Psoas muscle (tissue), 8 donors: ENCODE data around the gene MRAS. TPM values are rescaled to one million over a fixed set of nuclear protein-coding genes. Genes with fewer than 3 reads are reported as not detected.

Experiments used
- ATAC-seq, 4 donors: fragments of 200-7000 bp; cut with Tn5 transposase; one replicate each; pipeline ENCODE4 v1.9.1; 2020; ENCODE audit warnings: moderate library complexity in 3 of 4, mild to moderate bottlenecking in 2 of 4
- DNase-seq, 2 donors: peaks; one replicate each; pipeline ENCODE4 v3.0.0-alpha.2; 2020
- H3K27ac ChIP-seq: fragments of 200-600 bp; one replicate; pipeline ENCODE4 v1.8.0; 2022
- H3K27me3 ChIP-seq, 3 donors: fragments of 200-600 bp in 1 of 3; one replicate each; pipeline versions ENCODE4 v1.6.1 to v1.8.0; 2013 to 2022; ENCODE audit warnings: low read length in 2 of 3, mild to moderate bottlenecking in 2 of 3, moderate library complexity in 1 of 3; ENCODE audit not compliant: insufficient read depth in 3 of 3
- H3K36me3 ChIP-seq, 2 donors: fragments of 200-600 bp in 1 of 2; one replicate each; pipeline versions ENCODE4 v1.6.1 to v1.8.0; 2013 to 2022; ENCODE audit warnings: low read depth in 1 of 2, mild to moderate bottlenecking in 1 of 2, moderate library complexity in 1 of 2; ENCODE audit not compliant: insufficient read depth in 1 of 2
- H3K4me1 ChIP-seq: fragments of 200-600 bp; one replicate; pipeline ENCODE4 v1.8.0; 2022
- H3K4me3 ChIP-seq: fragments of 200-600 bp; one replicate; pipeline ENCODE4 v1.8.0; 2022; ENCODE audit warnings: mild to moderate bottlenecking
- H3K9me3 ChIP-seq: fragments of 200-600 bp; one replicate; pipeline ENCODE4 v1.8.0; 2022
- CTCF ChIP-seq: fragments of 200-600 bp; IDR thresholded peaks from one replicate; pipeline ENCODE4 v1.8.0; 2022; ENCODE audit warnings: antibody characterized with exemption
- WGBS, 3 donors: extraction: QIAGEN DNeasy Blood & Tissue Kit; methylation state at CpG; one replicate each; pipeline versions ENCODE4 v1.1.6 to v1.1.7; 2013; 5-methylcytosine and 5-hydroxymethylcytosine counted together
- intact Hi-C, 2 donors: fragments of 100-400 bp; cut with DNase I; formaldehyde crosslinking; loops; one replicate each; pipeline versions ENCODE4 v1.11.0 to v1.14.2; 2022
- polyA plus RNA-seq, 3 donors: library from polyadenylated mRNA; stranded (reverse); fragments of 200-250 nt; gene quantifications; one replicate each; pipeline ENCODE4 v1.2.3, GENCODE V29; 2013
- total RNA-seq, 4 donors: library from RNA; stranded (reverse); fragmentation: NEBNext Ultra II Directional in 2 of 4; extraction: Animal tissue kit (Norgen Biotek cat#: 25700) in 2 of 4; gene quantifications; one replicate each; pipeline versions ENCODE4 v1.2.1 to v1.2.4, GENCODE V29; 2021 to 2023
- donor health status: healthy with polysubstance abuse.
- donor health status: DM: no; HTN: no; CAD: no; lungs with moderate emphysema.
- donor health status: Bipolar disorder and iron deficiency.
- donor health status: healthy.
- donor health status: DM: yes; HTN: yes; CAD: no.
- donor health status: DM: no; HTN: no; CAD: no.
- donor health status: DM: no; HTN: no; CAD: no.
- donor health status: DM: yes; HTN: yes; CAD: no.

MRAS gene
- total and polyA plus RNA-seq, 7 donors = 43.8 to 166 (median 107) TPM

- Histone ChIP-seq H3K9me3 (no peaks in the 10 kb centered on the region), H3K4me3 (no peak overlapping the region), H3K27ac (no peak overlapping the region), H3K27me3 (no peaks in the 10 kb centered on the region), H3K36me3 (peaks cover 0 to 61% of the 10 kb centered on the region in 2 donors), H3K4me1 (peaks cover 29% of the 10 kb centered on the region)
- DNase-seq (peak in 1 of 2 donors; percentile 45), ATAC-seq (peak in 2 of 4 donors; percentile 7 to 22)
- 51 to 77% (median 59%) methylated on average over 11 of the region's 11 CpGs for WGBS, 3 donors
- no peak for TF ChIP-seq CTCF
- intact Hi-C loops = loop anchor here (5.0 kb wide), 2 partner anchors 62 to 67 kb away; no protein-coding TSS in a partner anchor
Measured at GRCh38 chr3:138398791-138399575, 50.6 kb downstream of the MRAS start.

- Histone ChIP-seq H3K27me3 (no peaks in the 10 kb centered on the region), H3K27ac (no peak overlapping the region), H3K4me3 (no peak overlapping the region), H3K9me3 (no peaks in the 10 kb centered on the region), H3K36me3 (peaks cover 0 to 69% of the 10 kb centered on the region in 2 donors), H3K4me1 (peaks cover 29% of the 10 kb centered on the region)
- no peak for TF ChIP-seq CTCF
- ATAC-seq (no peak), DNase-seq (no peak)
- WGBS, 3 donors = 47 to 76% (median 55%) methylated on average over 10 of the region's 10 CpGs
- intact Hi-C loops = loop anchor here (5.0 kb wide), 2 partner anchors 62 to 67 kb away; no protein-coding TSS in a partner anchor
Measured at GRCh38 chr3:138399766-138400165, 51.4 kb downstream of the MRAS start.

- H3K36me3 ChIP-seq = peaks cover 0 to 78% of the 10 kb centered on the region in 2 donors
- no peak for ATAC-seq
Measured at GRCh38 chr3:138400651-138401070, 52.3 kb downstream of the MRAS start.

GRCh38 chr3:138401834-138402233 lies 53.5 kb downstream of the MRAS start:
- Histone ChIP-seq H3K4me1 (peaks cover 18% of the 10 kb centered on the region), H3K36me3 (peaks cover 0 to 82% of the 10 kb centered on the region in 2 donors), H3K27me3 (no peaks in the 10 kb centered on the region), H3K9me3 (no peaks in the 10 kb centered on the region), H3K4me3 (no peak overlapping the region), H3K27ac (no peak overlapping the region)
- TF ChIP-seq CTCF = no peak
- ATAC-seq (peak in 1 of 4 donors; percentile 26), DNase-seq (no peak)
- intact Hi-C loops = no loop called here
- 87 to 90% (median 89%) methylated on average over 7 of the region's 7 CpGs for WGBS, 3 donors

More at GRCh38 chr3:138400651-138401070, 52.3 kb downstream of the MRAS start:
- WGBS, 3 donors = 39 to 66% (median 42%) methylated on average over 2 of the region's 2 CpGs
- peaks cover 22% of the 10 kb centered on the region for H3K4me1 ChIP-seq
- no peak overlapping the region for H3K27ac ChIP-seq
- no peaks in the 10 kb centered on the region for H3K27me3 ChIP-seq
- H3K9me3 ChIP-seq = no peaks in the 10 kb centered on the region
- intact Hi-C loops = no loop called here
- TF ChIP-seq CTCF = no peak
- H3K4me3 ChIP-seq = no peak overlapping the region
- no peak for DNase-seq
